Measurements from ENCODE around the gene ZDHHC20. TPM values are rescaled to one million over a fixed set of nuclear protein-coding genes. Genes with fewer than 3 reads are reported as not detected.

Gene ZDHHC20
- total and polyA plus RNA-seq, 2 of the 4 experiments (the other 2 are of a cell fraction), result 16.1 to 72.4 TPM

DNA sequence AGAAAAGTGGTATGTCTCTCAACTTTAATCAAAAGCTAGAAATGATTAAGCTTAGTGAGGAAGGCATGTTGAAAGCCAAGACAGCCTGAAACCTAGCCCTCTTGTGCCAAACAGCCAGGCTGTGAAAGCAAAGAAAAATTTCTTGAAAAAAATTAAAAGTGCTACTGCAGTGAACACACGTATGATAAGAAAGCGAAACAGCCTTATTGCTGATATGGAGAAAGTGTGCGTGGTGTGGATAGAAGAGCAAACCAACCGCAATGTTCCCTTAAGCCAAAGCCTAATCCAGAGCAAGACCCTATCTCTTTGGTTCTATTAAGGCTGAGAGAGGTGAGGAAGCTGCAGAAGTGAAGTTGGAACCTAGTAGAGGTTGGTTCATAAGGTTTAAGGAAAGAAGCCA, 96.4 kb downstream of the ZDHHC20 start:
- Histone ChIP-seq H4K91ac (ENCODE audit: insufficient read depth, low read depth, low read length) (no peak overlapping the region), H2BK15ac (ENCODE audit: low read depth, low read length) (no peak overlapping the region), H4K8ac (ENCODE audit: low read depth in 2 of 2, low read length in 2 of 2) (no peak overlapping the region), H3K23ac (ENCODE audit: low read depth, low read length) (no peak overlapping the region), H3K18ac (ENCODE audit: low read depth, low read length) (no peak overlapping the region), H3K4me2 (ENCODE audit: low read depth, low read length) (no peak overlapping the region), H3K4ac (ENCODE audit: low read depth, low read length) (no peak overlapping the region), H2AK9ac (replicated peaks; ENCODE audit: low read depth, low read length, poor library complexity) (no peak overlapping the region), H4K20me1 (ENCODE audit: insufficient read depth, low read length) (no peaks in the 10 kb centered on the region), H3K27ac (ENCODE audit: insufficient read depth, low read length) (no peak overlapping the region), H3K79me1 (ENCODE audit: low read depth in 1 of 2, low read length in 2 of 2) (no peaks in the 10 kb centered on the region), H3K56ac (ENCODE audit: extremely low read depth, insufficient read depth, low read length) (no peak overlapping the region), H3K36me3 (ENCODE audit: control insufficient read depth, insufficient read depth, low read length) (no peaks in the 10 kb centered on the region), H3K9me1 (ENCODE audit: insufficient read depth, low read length) (no peaks in the 10 kb centered on the region), H3K4me1 (ENCODE audit: control insufficient read depth, insufficient read depth, low read length) (no peaks in the 10 kb centered on the region), H2BK20ac (ENCODE audit: low read depth, low read length) (no peak overlapping the region), H2AFZ (replicated peaks; ENCODE audit: low read length, poor library complexity) (no peak overlapping the region), H2AK5ac (ENCODE audit: low read depth, low read length) (no peak overlapping the region), H2BK5ac (ENCODE audit: low read depth, low read length, poor library complexity, severe bottlenecking) (no peak overlapping the region), H3K14ac (replicated peaks; ENCODE audit: low read depth, low read length) (no peak overlapping the region), H3K9ac (ENCODE audit: low read depth, low read length) (no peak overlapping the region), H3K9me3 (ENCODE audit: control insufficient read depth, insufficient read depth, low read length) (peaks cover 6% of the 10 kb centered on the region; the same call in 1 of the 2 replicates), H4K5ac (ENCODE audit: low read depth, low read length) (no peak overlapping the region), H3K27me3 (ENCODE audit: control insufficient read depth, insufficient read depth, low read length) (no peaks in the 10 kb centered on the region; the same call in 1 of the 2 replicates), H2BK120ac (ENCODE audit: low read depth, low read length) (no peak overlapping the region), H3K4me3 (ENCODE audit: insufficient read depth, low read depth, low read length) (no peak overlapping the region)
- WGBS, 2 experiments (ENCODE audit: extremely low coverage in 2 of 2, insufficient read length in 1 of 2), result no CpG with 5 or more reads among the region's 4 CpGs
- no peak for TF ChIP-seq POLR2A (IDR thresholded peaks at IDR 0.05; ENCODE audit: low read depth, low read length)
- no peak for TF ChIP-seq MAFK (IDR thresholded peaks at IDR 0.05; ENCODE audit: low read depth, low read length)
- TF ChIP-seq, protein P1, sequence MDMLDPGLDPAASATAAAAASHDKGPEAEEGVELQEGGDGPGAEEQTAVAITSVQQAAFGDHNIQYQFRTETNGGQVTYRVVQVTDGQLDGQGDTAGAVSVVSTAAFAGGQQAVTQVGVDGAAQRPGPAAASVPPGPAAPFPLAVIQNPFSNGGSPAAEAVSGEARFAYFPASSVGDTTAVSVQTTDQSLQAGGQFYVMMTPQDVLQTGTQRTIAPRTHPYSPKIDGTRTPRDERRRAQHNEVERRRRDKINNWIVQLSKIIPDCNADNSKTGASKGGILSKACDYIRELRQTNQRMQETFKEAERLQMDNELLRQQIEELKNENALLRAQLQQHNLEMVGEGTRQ (IDR thresholded peaks at IDR 0.05; ENCODE audit: low read depth, low read length), result no peak
- TF ChIP-seq RAD21 (IDR thresholded peaks at IDR 0.05; ENCODE audit: low read length), result no peak
- no peak for TF ChIP-seq MXI1 (IDR thresholded peaks at IDR 0.05; ENCODE audit: borderline replicate concordance, low read depth, low read length)
- TF ChIP-seq, protein P2, sequence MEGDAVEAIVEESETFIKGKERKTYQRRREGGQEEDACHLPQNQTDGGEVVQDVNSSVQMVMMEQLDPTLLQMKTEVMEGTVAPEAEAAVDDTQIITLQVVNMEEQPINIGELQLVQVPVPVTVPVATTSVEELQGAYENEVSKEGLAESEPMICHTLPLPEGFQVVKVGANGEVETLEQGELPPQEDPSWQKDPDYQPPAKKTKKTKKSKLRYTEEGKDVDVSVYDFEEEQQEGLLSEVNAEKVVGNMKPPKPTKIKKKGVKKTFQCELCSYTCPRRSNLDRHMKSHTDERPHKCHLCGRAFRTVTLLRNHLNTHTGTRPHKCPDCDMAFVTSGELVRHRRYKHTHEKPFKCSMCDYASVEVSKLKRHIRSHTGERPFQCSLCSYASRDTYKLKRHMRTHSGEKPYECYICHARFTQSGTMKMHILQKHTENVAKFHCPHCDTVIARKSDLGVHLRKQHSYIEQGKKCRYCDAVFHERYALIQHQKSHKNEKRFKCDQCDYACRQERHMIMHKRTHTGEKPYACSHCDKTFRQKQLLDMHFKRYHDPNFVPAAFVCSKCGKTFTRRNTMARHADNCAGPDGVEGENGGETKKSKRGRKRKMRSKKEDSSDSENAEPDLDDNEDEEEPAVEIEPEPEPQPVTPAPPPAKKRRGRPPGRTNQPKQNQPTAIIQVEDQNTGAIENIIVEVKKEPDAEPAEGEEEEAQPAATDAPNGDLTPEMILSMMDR (conservative IDR thresholded peaks at IDR 0.05; ENCODE audit: low read depth, low read length), result no peak
- no peak for TF ChIP-seq SMC3 (IDR thresholded peaks at IDR 0.05; ENCODE audit: low read depth, low read length)
- TF ChIP-seq FOS (IDR thresholded peaks at IDR 0.05; ENCODE audit: low read depth, low read length), result no peak
- no peak for TF ChIP-seq MAZ (IDR thresholded peaks at IDR 0.05; ENCODE audit: borderline replicate concordance, low read depth, low read length)
- TF ChIP-seq, protein P3, sequence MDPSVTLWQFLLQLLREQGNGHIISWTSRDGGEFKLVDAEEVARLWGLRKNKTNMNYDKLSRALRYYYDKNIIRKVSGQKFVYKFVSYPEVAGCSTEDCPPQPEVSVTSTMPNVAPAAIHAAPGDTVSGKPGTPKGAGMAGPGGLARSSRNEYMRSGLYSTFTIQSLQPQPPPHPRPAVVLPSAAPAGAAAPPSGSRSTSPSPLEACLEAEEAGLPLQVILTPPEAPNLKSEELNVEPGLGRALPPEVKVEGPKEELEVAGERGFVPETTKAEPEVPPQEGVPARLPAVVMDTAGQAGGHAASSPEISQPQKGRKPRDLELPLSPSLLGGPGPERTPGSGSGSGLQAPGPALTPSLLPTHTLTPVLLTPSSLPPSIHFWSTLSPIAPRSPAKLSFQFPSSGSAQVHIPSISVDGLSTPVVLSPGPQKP (IDR thresholded peaks at IDR 0.05; ENCODE audit: borderline replicate concordance, low read depth, low read length), result no peak
- TF ChIP-seq NFE2L2 (IDR thresholded peaks at IDR 0.05; ENCODE audit: low read depth, low read length), result no peak
- TF ChIP-seq RCOR1 (IDR thresholded peaks at IDR 0.05; ENCODE audit: insufficient replicate concordance, low read length), result no peak
- TF ChIP-seq CEBPB (IDR thresholded peaks at IDR 0.05; ENCODE audit: low read depth, low read length), result no peak
- TF ChIP-seq RFX5 (IDR thresholded peaks at IDR 0.05; ENCODE audit: low read depth, low read length), result no peak
- no peak for TF ChIP-seq BHLHE40 (IDR thresholded peaks at IDR 0.05; ENCODE audit: low read depth, low read length)
- no TSS peak for BruUV-seq (replicated peaks)
- dilution Hi-C loops (cut with HindIII; ENCODE audit: low sequenced_read_pairs, unreplicated experiment) (no loop called here), in situ Hi-C loops (cut with MboI; ENCODE audit: low sequenced_read_pairs) (no loop called here), intact Hi-C loops (cut with micrococcal nuclease) (no loop called here)
- no peak for ATAC-seq (ENCODE audit: low read depth)
- CTCF ChIA-PET, result no interaction called here
- POLR2A ChIA-PET (ENCODE audit: unreplicated experiment), result no interaction called here
- DNase-seq, result no peak
